ENCODE measurements around the gene SSR3. TPM values are rescaled to one million over a fixed set of nuclear protein-coding genes. Genes with fewer than 3 reads are reported as not detected.
"Not testable (repeated sequence)": the region's sequence is repeated elsewhere in the genome, so short reads cannot be mapped to it uniquely, and the experiment has no call there.

The SSR3 gene
- total RNA-seq, 1 experiment from 2014 or later, result 312 TPM

DNA sequence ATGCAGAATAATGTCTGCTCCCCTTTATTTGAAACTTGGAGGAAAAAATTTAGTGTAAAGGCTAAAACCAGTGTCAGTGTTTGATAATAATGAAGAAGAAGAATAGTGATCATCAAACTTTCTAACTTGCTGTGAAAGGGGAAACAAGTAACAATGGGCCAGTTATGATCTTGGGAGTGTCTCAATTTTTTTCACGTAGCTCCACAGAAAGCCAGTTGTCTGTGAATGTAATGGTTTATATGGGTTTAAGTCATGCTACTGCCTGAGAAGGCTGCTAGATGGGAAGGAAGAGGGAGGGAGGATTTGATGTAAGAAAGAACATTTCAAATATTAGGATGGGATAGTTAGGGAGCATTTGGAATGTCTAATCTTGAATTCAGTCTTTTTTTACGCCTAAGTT lies 21.1 kb upstream of the SSR3 start:
- no peaks in the 10 kb centered on the region for H3K4me1 Mint-ChIP-seq (ENCODE audit: low read depth, unreplicated experiment)
- intact Hi-C loops (cut with micrococcal nuclease; ENCODE audit: unreplicated experiment), result no loop called here
- TF ChIP-seq, protein P1, sequence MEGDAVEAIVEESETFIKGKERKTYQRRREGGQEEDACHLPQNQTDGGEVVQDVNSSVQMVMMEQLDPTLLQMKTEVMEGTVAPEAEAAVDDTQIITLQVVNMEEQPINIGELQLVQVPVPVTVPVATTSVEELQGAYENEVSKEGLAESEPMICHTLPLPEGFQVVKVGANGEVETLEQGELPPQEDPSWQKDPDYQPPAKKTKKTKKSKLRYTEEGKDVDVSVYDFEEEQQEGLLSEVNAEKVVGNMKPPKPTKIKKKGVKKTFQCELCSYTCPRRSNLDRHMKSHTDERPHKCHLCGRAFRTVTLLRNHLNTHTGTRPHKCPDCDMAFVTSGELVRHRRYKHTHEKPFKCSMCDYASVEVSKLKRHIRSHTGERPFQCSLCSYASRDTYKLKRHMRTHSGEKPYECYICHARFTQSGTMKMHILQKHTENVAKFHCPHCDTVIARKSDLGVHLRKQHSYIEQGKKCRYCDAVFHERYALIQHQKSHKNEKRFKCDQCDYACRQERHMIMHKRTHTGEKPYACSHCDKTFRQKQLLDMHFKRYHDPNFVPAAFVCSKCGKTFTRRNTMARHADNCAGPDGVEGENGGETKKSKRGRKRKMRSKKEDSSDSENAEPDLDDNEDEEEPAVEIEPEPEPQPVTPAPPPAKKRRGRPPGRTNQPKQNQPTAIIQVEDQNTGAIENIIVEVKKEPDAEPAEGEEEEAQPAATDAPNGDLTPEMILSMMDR (IDR thresholded peaks at IDR 0.05; ENCODE audit: unreplicated experiment), result no peak
- H3K27me3 Mint-ChIP-seq (ENCODE audit: unreplicated experiment), result peaks cover 15% of the 10 kb centered on the region
- H3K4me3 Mint-ChIP-seq (ENCODE audit: low read depth, unreplicated experiment), result no peak overlapping the region
- no peaks in the 10 kb centered on the region for H3K36me3 Mint-ChIP-seq (ENCODE audit: insufficient read depth, unreplicated experiment)
- no peak for DNase-seq
- no TSS peak for BruUV-seq (replicated peaks)
- H3K27ac Mint-ChIP-seq (ENCODE audit: unreplicated experiment), result no peak overlapping the region
- H3K9me3 Mint-ChIP-seq (ENCODE audit: low read depth, unreplicated experiment), result no peaks in the 10 kb centered on the region
- CTCF ChIA-PET, result interaction anchor here (1.5 kb wide), 1 partner anchor 11 kb away, joined by 3 read pairs; no protein-coding TSS in a partner anchor

DNA sequence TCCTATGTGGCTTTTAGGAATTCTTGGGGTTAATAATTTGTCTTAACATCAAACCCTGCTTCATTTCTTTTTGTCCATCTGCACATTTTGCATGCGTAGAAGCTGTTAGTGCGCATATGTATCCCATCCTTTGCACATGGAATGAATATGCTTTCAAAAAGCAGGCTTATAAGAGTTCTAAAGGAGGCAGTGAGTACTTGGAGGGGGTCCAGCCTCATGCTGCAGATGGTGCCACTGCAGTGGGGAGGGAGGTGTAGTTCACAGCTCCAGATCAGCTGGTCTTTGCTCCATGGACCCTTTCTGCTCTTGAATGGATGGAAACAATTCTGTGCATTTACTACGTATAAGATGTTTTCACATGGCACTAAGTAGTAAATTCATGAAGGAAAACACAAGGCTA lies 20.7 kb upstream of the SSR3 start:
- intact Hi-C loops (cut with micrococcal nuclease; ENCODE audit: unreplicated experiment), result no loop called here
- no peaks in the 10 kb centered on the region for H3K9me3 Mint-ChIP-seq (ENCODE audit: low read depth, unreplicated experiment)

DNA sequence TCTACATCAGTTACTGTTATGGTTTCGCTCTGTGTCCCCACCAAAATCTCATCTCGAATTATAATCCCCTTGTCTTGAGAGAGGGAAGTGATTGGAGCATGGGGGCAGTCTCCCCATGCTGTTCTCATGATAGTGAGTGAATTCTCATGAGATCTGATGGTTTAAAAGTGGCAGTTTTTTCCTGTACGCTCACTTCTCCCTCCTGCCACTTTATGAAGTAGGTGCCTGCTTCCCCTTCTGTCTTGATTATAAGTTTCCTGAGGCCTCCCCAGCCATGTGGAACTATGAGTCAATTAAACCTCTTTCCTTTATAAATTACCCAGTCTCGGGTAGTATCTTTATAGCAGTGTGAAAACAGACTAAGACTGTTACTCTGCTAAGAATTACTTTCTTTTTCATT lies 15.0 kb upstream of the SSR3 start:
- H3K4me3 Mint-ChIP-seq (ENCODE audit: low read depth, unreplicated experiment); H3K4me1 Mint-ChIP-seq (ENCODE audit: low read depth, unreplicated experiment); H3K36me3 Mint-ChIP-seq (ENCODE audit: insufficient read depth, unreplicated experiment); intact Hi-C loops (cut with micrococcal nuclease; ENCODE audit: unreplicated experiment); H3K9me3 Mint-ChIP-seq (ENCODE audit: low read depth, unreplicated experiment); BruUV-seq (replicated peaks); H3K27ac Mint-ChIP-seq (ENCODE audit: unreplicated experiment); DNase-seq: not testable (repeated sequence)
- H3K27me3 Mint-ChIP-seq (ENCODE audit: unreplicated experiment), result peaks cover 11% of the 10 kb centered on the region
- CTCF ChIA-PET, result interaction anchor here (0.7 kb wide), 2 partner anchors 81 to 510 kb away, joined by 3 read pairs; no protein-coding TSS in a partner anchor

More for the DNA sequence above, 20.7 kb upstream of the SSR3 start:
- CTCF ChIA-PET, result interaction anchor here (1.5 kb wide), 1 partner anchor 12 kb away, joined by 3 read pairs; no protein-coding TSS in a partner anchor
- H3K4me3 Mint-ChIP-seq (ENCODE audit: low read depth, unreplicated experiment), result no peak overlapping the region
- DNase-seq, result no peak
- no peaks in the 10 kb centered on the region for H3K36me3 Mint-ChIP-seq (ENCODE audit: insufficient read depth, unreplicated experiment)
- TF ChIP-seq, protein P1 (IDR thresholded peaks at IDR 0.05; ENCODE audit: unreplicated experiment), result no peak
- H3K4me1 Mint-ChIP-seq (ENCODE audit: low read depth, unreplicated experiment), result no peaks in the 10 kb centered on the region
- BruUV-seq (replicated peaks), result no TSS peak
- peaks cover 15% of the 10 kb centered on the region for H3K27me3 Mint-ChIP-seq (ENCODE audit: unreplicated experiment)
- H3K27ac Mint-ChIP-seq (ENCODE audit: unreplicated experiment), result no peak overlapping the region

DNA sequence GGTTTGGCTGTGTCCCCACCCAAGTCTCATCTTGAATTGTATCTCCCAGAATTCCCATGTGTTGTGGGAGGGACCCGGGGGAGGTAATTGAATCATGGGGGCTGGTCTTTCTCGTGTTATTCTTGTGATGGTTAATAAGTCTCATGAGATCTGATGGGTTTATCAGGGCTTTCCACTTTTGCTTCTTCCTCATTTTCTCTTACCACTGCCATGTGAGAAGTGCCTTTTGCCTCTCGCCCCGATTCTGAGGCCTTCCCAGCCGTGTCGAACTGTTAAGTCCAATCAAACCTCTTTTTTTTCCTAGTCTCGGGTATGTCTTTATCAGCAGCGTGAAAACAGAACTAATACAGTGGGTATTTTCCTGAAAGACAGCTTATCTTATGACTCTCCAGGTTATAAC lies 14.1 kb upstream of the SSR3 start:
- H3K4me3 Mint-ChIP-seq (ENCODE audit: low read depth, unreplicated experiment); H3K36me3 Mint-ChIP-seq (ENCODE audit: insufficient read depth, unreplicated experiment); H3K27ac Mint-ChIP-seq (ENCODE audit: unreplicated experiment); intact Hi-C loops (cut with micrococcal nuclease; ENCODE audit: unreplicated experiment); BruUV-seq (replicated peaks); H3K9me3 Mint-ChIP-seq (ENCODE audit: low read depth, unreplicated experiment); H3K27me3 Mint-ChIP-seq (ENCODE audit: unreplicated experiment); H3K4me1 Mint-ChIP-seq (ENCODE audit: low read depth, unreplicated experiment); DNase-seq: not testable (repeated sequence)
- CTCF ChIA-PET, result interaction anchor here (0.7 kb wide), 1 partner anchor 511 kb away, joined by 3 read pairs; no protein-coding TSS in a partner anchor

DNA sequence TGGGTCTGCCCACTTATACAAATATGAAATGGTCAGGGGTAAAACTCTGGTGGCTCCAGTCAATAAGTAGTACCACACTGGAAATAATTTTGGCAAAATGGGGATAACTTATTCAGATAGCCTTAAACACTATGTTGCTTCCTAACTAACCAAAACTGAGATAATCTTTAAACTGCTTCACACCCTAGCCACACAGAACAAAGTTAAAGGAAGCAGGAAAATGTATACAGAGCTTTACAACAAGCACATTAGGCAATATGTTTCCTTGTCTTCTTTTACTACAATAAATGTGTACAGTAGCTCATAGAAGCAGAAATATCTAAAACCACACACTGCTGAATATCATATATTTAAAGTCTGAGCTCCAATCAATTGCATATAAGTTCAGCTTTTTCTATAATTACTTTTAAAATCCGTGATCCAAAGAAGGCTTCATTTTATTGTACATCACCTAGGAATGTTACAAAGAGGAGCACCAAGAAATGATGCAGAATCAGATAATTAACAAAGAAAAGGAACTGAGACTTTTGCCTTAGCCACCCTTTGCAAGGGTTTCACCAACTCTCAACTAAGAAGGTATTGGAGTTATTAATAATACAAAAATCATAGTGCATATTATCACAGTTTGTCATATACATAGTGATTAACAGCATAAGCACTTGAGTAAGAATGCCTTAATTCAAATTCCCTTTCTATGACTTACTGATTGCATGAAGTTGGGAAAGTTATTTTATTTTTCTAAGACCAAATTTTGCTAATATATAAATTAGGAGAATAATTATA lies 9.2 kb upstream of the SSR3 start:
- CTCF ChIA-PET, result interaction anchor here (0.9 kb wide), 1 partner anchor 13 kb away, joined by 3 read pairs; no protein-coding TSS in a partner anchor
- no TSS peak for BruUV-seq (replicated peaks)
- TF ChIP-seq, protein P1 (IDR thresholded peaks at IDR 0.05; ENCODE audit: unreplicated experiment), result no peak
- Mint-ChIP-seq H3K4me3 (ENCODE audit: low read depth, unreplicated experiment) (no peak overlapping the region), H3K9me3 (ENCODE audit: low read depth, unreplicated experiment) (no peaks in the 10 kb centered on the region), H3K4me1 (ENCODE audit: low read depth, unreplicated experiment) (no peaks in the 10 kb centered on the region), H3K27ac (ENCODE audit: unreplicated experiment) (no peak overlapping the region), H3K36me3 (ENCODE audit: insufficient read depth, unreplicated experiment) (no peaks in the 10 kb centered on the region), H3K27me3 (ENCODE audit: unreplicated experiment) (no peaks in the 10 kb centered on the region)
- DNase-seq, result no peak
- intact Hi-C loops (cut with micrococcal nuclease; ENCODE audit: unreplicated experiment), result no loop called here

DNA sequence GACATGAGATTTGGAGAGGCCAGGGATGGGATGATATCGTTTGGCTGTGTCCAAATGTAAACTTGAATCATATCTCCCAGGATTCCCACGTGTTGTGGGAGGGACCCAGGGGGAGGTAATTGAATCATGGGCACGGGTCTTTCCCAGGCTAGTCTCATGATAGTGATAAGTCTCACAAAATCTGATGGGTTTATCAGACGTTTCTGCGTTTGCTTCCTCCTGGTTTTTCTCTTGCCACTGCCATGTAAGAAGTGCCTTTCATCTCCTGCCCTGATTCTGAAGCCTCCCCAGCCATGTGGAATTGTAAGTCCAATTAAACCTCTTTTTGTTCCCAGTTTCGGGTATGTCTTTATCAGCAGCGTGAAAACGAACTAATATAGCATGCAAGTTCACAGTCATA lies 7.6 kb upstream of the SSR3 start:
- DNase-seq; H3K4me1 Mint-ChIP-seq (ENCODE audit: low read depth, unreplicated experiment); H3K4me3 Mint-ChIP-seq (ENCODE audit: low read depth, unreplicated experiment); H3K27me3 Mint-ChIP-seq (ENCODE audit: unreplicated experiment); H3K36me3 Mint-ChIP-seq (ENCODE audit: insufficient read depth, unreplicated experiment); intact Hi-C loops (cut with micrococcal nuclease; ENCODE audit: unreplicated experiment); H3K9me3 Mint-ChIP-seq (ENCODE audit: low read depth, unreplicated experiment); H3K27ac Mint-ChIP-seq (ENCODE audit: unreplicated experiment); BruUV-seq (replicated peaks); CTCF ChIA-PET: not testable (repeated sequence)
